KG1 (cell line): ENCODE results near the gene ROPN1B.

ENCODE experiments used
- DNase-seq: peaks from one replicate; lab custom pipeline; 2025; lab: John Stamatoyannopoulos, UW

The ROPN1B gene

DNA sequence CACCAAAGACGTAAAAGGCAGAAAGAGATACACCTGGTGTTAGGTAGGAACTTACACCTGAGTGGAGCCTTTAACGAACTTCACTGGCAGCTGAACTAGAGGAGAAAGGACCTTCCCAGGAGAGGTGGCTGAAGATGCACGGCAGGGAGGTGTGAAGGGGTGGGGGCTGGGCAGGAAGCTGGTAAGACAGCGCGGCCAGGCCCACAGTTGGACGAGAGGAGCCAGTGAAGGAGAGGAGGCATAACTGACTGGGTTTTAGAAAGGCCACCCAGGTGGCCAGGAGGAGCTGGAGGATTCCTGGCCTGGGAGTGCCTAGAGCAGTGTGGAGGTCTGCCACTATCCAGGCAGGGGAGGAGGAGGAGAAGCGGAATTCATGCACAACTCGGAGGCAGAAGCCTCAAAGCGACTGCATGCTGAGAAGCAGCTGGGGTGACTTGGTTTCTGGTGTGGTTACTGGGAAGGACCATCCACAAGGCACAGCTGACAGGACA, 63.0 kb downstream of the ROPN1B start:
- no peak for DNase-seq
